Kidney (tissue), 14 donors: ENCODE measurements around the gene ADGRL3. TPM values are rescaled to one million over a fixed set of nuclear protein-coding genes. Genes with fewer than 3 reads are reported as not detected.

ENCODE experiments used
- DNase-seq, 5 donors: peaks; one replicate each; pipeline ENCODE4 v3.0.0-alpha.2; 2013 to 2020
- FAIRE-seq: peaks from 2 replicates; lab custom pipeline; 2012; peaks lifted over from hg19 to GRCh38; lab: Jason Lieb, UNC
- H3K27ac ChIP-seq, 2 donors: one replicate each; pipeline ENCODE4 v1.7.0; 2013; ENCODE audit warnings: low read depth in 2 of 2, low read length in 2 of 2, inconsistent platforms in 1 of 2
- H3K27me3 ChIP-seq: one replicate; pipeline ENCODE4 v1.7.1; 2013; ENCODE audit warnings: low read length, inconsistent platforms; ENCODE audit not compliant: control insufficient read depth, insufficient read depth
- H3K36me3 ChIP-seq, 3 donors: one replicate each; pipeline versions ENCODE4 v1.7.0 to v1.7.1; 2013; ENCODE audit warnings: low read length in 3 of 3, control low read depth in 1 of 3, inconsistent platforms in 1 of 3; ENCODE audit not compliant: insufficient read depth in 3 of 3, control insufficient read depth in 2 of 3
- H3K4me1 ChIP-seq, 3 donors: one replicate each; pipeline versions ENCODE4 v1.7.0 to v1.7.1; 2013; ENCODE audit warnings: low read length in 3 of 3, inconsistent platforms in 1 of 3, low read depth in 1 of 3; ENCODE audit not compliant: control insufficient read depth in 2 of 3, insufficient read depth in 2 of 3
- H3K4me3 ChIP-seq, 3 donors: one replicate each; pipeline versions ENCODE4 v1.7.0 to v1.8.1; 2013; ENCODE audit warnings: low read length in 3 of 3, control low read depth in 1 of 3, inconsistent platforms in 1 of 3
- H3K9ac ChIP-seq, 3 donors: one replicate each; pipeline versions ENCODE4 v1.7.0 to v1.7.1; 2013; ENCODE audit warnings: low read length in 3 of 3, control low read depth in 1 of 3, inconsistent platforms in 1 of 3
- H3K9me3 ChIP-seq, 3 donors: one replicate each; pipeline versions ENCODE4 v1.7.0 to v1.7.1; 2013; ENCODE audit warnings: low read length in 3 of 3, control low read depth in 1 of 3, inconsistent platforms in 1 of 3; ENCODE audit not compliant: control insufficient read depth in 2 of 3, insufficient read depth in 1 of 3
- intact Hi-C: fragments of 100-400 bp; cut with DNase I; formaldehyde crosslinking; loops from one replicate; pipeline ENCODE4 v1.11.1; 2022
- polyA plus RNA-seq: library from polyadenylated mRNA; stranded (reverse); fragments of 350-450 nt; fragmentation: Illumina TruSeq; extraction: RNeasy Lipid Tissue Mini Kit (QIAGEN cat#74804); gene quantifications from one replicate; pipeline ENCODE4 v1.2.3, GENCODE V29; 2014; ENCODE audit warnings: low read depth, low replicate concordance; ENCODE audit not compliant: insufficient read depth
- total RNA-seq: library from RNA; stranded (reverse); fragmentation: NEBNext Ultra II Directional; extraction: Animal tissue kit (Norgen Biotek cat#: 25700); gene quantifications from one replicate; pipeline ENCODE4 v1.2.1, GENCODE V29; 2021
- TF ChIP-seq, protein P1 (sequence below): IDR thresholded peaks from 3 replicates; pipeline ENCODE4 v1.5.1; 2012; ENCODE audit warnings: mild to moderate bottlenecking, moderate library complexity, borderline replicate concordance; ENCODE audit not compliant: insufficient read depth; ENCODE audit errors: extremely low read depth
- donor health status: control.
- donor health status: control.
- donor health status: control.
- donor health status: control.
- donor health status: control.
- donor health status: DM: yes; HTN: yes; CAD: no.
- donor health status: Normal renal cell carcinoma (clear cell type).

The ADGRL3 gene
- total and polyA plus RNA-seq, 2 donors from 2014 or later, result 1.3 to 8.9 TPM

DNA sequence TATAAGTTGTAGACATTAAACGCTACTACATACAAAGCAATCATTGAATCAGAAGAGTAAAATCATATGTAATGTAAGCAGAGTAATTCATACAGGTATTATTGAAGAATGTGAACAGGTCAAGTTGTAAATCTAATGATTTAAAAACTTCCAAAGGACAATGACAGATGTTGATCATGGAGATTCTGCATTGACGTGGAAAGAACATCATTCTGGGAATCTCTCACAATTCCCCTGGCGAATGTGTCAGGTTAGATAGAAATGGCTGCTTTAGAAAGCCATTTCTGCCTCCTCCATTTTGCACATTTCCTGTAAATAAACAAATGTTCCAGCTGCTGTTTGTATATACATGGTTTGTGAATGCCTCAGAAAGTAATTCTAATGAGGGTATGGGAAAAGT, 719.4 kb downstream of the ADGRL3 start:
- H3K9me3 ChIP-seq, result no peaks in the 10 kb centered on the region
- TF ChIP-seq, protein P1, sequence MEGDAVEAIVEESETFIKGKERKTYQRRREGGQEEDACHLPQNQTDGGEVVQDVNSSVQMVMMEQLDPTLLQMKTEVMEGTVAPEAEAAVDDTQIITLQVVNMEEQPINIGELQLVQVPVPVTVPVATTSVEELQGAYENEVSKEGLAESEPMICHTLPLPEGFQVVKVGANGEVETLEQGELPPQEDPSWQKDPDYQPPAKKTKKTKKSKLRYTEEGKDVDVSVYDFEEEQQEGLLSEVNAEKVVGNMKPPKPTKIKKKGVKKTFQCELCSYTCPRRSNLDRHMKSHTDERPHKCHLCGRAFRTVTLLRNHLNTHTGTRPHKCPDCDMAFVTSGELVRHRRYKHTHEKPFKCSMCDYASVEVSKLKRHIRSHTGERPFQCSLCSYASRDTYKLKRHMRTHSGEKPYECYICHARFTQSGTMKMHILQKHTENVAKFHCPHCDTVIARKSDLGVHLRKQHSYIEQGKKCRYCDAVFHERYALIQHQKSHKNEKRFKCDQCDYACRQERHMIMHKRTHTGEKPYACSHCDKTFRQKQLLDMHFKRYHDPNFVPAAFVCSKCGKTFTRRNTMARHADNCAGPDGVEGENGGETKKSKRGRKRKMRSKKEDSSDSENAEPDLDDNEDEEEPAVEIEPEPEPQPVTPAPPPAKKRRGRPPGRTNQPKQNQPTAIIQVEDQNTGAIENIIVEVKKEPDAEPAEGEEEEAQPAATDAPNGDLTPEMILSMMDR, result no peak
- H3K9ac ChIP-seq, result no peak overlapping the region
- intact Hi-C loops, result no loop called here
- FAIRE-seq (no peak), DNase-seq (no peak)
- no peaks in the 10 kb centered on the region for H3K36me3 ChIP-seq
- H3K27ac ChIP-seq, result no peak overlapping the region
- peaks cover 0 to 4% (median 0%) of the 10 kb centered on the region in 3 donors for H3K4me1 ChIP-seq
- H3K4me3 ChIP-seq, result no peak overlapping the region
- no peaks in the 10 kb centered on the region for H3K27me3 ChIP-seq

DNA sequence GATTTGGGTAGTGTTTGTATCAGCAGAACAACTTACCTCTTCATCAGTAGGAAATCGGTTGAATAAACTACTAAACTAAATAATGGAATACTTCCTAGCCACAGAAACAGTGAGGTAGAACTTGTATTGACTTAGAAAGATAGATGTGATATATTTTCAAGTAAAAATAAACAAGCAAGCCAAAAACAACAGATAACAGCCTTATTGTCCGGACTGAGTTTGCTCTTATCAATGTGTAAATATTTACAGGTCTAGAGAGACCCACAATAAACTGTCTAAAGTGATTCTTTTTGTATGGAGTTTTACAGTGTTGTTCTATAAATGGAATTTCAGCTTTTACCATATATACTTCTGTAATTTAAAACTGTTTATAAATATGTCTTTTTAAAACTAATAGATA, 721.8 kb downstream of the ADGRL3 start:
- FAIRE-seq (no peak), DNase-seq (peak in 1 of 5 donors; percentile 57)
- Histone ChIP-seq H3K9me3 (no peaks in the 10 kb centered on the region), H3K27me3 (no peaks in the 10 kb centered on the region), H3K9ac (no peak overlapping the region), H3K4me3 (no peak overlapping the region), H3K4me1 (peaks cover 0 to 4% (median 0%) of the 10 kb centered on the region in 3 donors), H3K27ac (no peak overlapping the region), H3K36me3 (no peaks in the 10 kb centered on the region)
- TF ChIP-seq, protein P1, result no peak
- intact Hi-C loops, result no loop called here

DNA sequence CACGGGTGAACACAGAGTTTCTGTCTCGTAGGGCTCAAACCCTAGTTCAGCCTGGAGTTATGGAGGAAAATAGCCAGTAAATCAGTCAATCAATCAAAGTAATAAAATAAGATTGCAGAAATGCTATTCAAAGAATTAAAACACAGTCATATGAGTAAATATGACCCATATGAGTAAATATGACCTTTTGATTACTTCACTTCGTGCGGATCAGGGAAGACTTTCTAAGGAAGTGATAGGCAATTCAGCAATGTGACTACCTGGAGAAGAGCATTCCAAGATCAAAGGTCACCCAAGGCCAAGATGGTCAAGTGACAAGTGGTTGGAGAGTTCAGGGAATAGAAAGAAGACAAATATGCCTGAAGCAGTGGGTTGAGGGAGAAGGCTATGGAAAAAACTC, 722.6 kb downstream of the ADGRL3 start:
- no peaks in the 10 kb centered on the region for H3K9me3 ChIP-seq
- no peaks in the 10 kb centered on the region for H3K36me3 ChIP-seq
- H3K9ac ChIP-seq, result no peak overlapping the region
- H3K27me3 ChIP-seq, result no peaks in the 10 kb centered on the region
- DNase-seq, result no peak
- FAIRE-seq, result no peak
- H3K4me3 ChIP-seq, result no peak overlapping the region
- H3K27ac ChIP-seq, result no peak overlapping the region
- peaks cover 0 to 4% (median 0%) of the 10 kb centered on the region in 3 donors for H3K4me1 ChIP-seq
- TF ChIP-seq, protein P1, result no peak
- intact Hi-C loops, result no loop called here

DNA sequence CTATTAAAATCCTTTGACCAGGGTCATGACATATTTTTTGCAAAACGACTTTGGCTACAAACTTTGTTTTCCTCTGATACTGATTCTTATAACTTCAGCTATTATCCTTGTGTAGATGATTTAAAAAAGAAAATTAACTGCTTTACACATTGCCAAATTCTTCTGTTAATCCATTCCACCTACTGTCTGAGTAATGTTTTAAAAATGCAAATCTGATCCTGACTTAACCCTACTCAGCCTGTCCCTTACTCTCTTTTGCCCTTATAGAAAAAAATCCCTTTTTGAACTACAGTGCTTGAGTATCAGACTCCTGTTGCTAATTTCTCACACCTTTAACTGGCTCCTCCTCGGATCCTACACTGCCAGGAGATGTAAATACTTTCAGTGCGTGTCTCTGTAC, 723.1 kb downstream of the ADGRL3 start:
- Histone ChIP-seq H3K27ac (no peak overlapping the region), H3K4me1 (peaks cover 0 to 4% (median 0%) of the 10 kb centered on the region in 3 donors), H3K27me3 (no peaks in the 10 kb centered on the region), H3K9ac (no peak overlapping the region), H3K9me3 (no peaks in the 10 kb centered on the region), H3K4me3 (no peak overlapping the region), H3K36me3 (no peaks in the 10 kb centered on the region)
- intact Hi-C loops, result no loop called here
- no peak for FAIRE-seq
- peak in 1 of 5 donors; percentile 40 for DNase-seq
- TF ChIP-seq, protein P1, result no peak
